ENCODE measurements around the gene SCAPER. TPM values are rescaled to one million over a fixed set of nuclear protein-coding genes. Genes with fewer than 3 reads are reported as not detected.

SCAPER gene
- total RNA-seq, 1 donor from 2014 or later, result 42.6 TPM

- no peak overlapping the region for H3K27ac ChIP-seq (replicated peaks)
- DNase-seq, result no peak
- no peaks in the 10 kb centered on the region for H3K27me3 ChIP-seq (ENCODE audit: low read depth)
- intact Hi-C loops (cut with micrococcal nuclease), result no loop called here
- H3K9me3 ChIP-seq (replicated peaks), result peaks cover 10% of the 10 kb centered on the region
- H3K4me3 ChIP-seq, result no peak overlapping the region
- no peak for TF ChIP-seq CTCF (IDR thresholded peaks at IDR 0.05; ENCODE audit: borderline replicate concordance)
- peaks cover 15% of the 10 kb centered on the region for H3K36me3 ChIP-seq
- H3K4me1 ChIP-seq, result peaks cover 15% of the 10 kb centered on the region
Measured at GRCh38 chr15:76636059-76636458, 269.1 kb downstream of the SCAPER start.

GRCh38 chr15:76626611-76627010 is 278.5 kb downstream of the SCAPER start:
- no peaks in the 10 kb centered on the region for H3K27me3 ChIP-seq (ENCODE audit: low read depth)
- no peaks in the 10 kb centered on the region for H3K4me1 ChIP-seq
- intact Hi-C loops (cut with micrococcal nuclease), result no loop called here
- no peak for TF ChIP-seq CTCF (IDR thresholded peaks at IDR 0.05; ENCODE audit: borderline replicate concordance)
- H3K9me3 ChIP-seq (replicated peaks), result no peaks in the 10 kb centered on the region
- no peak overlapping the region for H3K4me3 ChIP-seq
- DNase-seq, result no peak
- H3K36me3 ChIP-seq, result no peaks in the 10 kb centered on the region
- no peak overlapping the region for H3K27ac ChIP-seq (replicated peaks)

GRCh38 chr15:76625267-76625666 is 279.9 kb downstream of the SCAPER start:
- DNase-seq, result no peak
- no peak overlapping the region for H3K4me3 ChIP-seq
- H3K4me1 ChIP-seq, result no peaks in the 10 kb centered on the region
- no peaks in the 10 kb centered on the region for H3K36me3 ChIP-seq
- intact Hi-C loops (cut with micrococcal nuclease), result no loop called here
- no peaks in the 10 kb centered on the region for H3K27me3 ChIP-seq (ENCODE audit: low read depth)
- H3K9me3 ChIP-seq (replicated peaks), result no peaks in the 10 kb centered on the region
- no peak for TF ChIP-seq CTCF (IDR thresholded peaks at IDR 0.05; ENCODE audit: borderline replicate concordance)
- H3K27ac ChIP-seq (replicated peaks), result no peak overlapping the region

GRCh38 chr15:76614725-76615124 is 290.4 kb downstream of the SCAPER start:
- intact Hi-C loops (cut with micrococcal nuclease), result no loop called here
- no peak for TF ChIP-seq CTCF (IDR thresholded peaks at IDR 0.05; ENCODE audit: borderline replicate concordance)
- DNase-seq, result no peak
- Histone ChIP-seq H3K4me1 (no peaks in the 10 kb centered on the region), H3K9me3 (replicated peaks) (peaks cover 36% of the 10 kb centered on the region), H3K27ac (replicated peaks) (no peak overlapping the region), H3K4me3 (no peak overlapping the region), H3K27me3 (ENCODE audit: low read depth) (no peaks in the 10 kb centered on the region), H3K36me3 (peaks cover 24% of the 10 kb centered on the region)

GRCh38 chr15:76588811-76589747 is 316.1 kb downstream of the SCAPER start:
- H3K27me3 ChIP-seq (ENCODE audit: low read depth), result no peaks in the 10 kb centered on the region

More at GRCh38 chr15:76588811-76589747, 316.1 kb downstream of the SCAPER start:
- Histone ChIP-seq H3K4me3 (no peak overlapping the region), H3K36me3 (peaks cover 4% of the 10 kb centered on the region), H3K4me1 (peaks cover 16% of the 10 kb centered on the region), H3K27ac (replicated peaks) (no peak overlapping the region), H3K9me3 (replicated peaks) (peaks cover under 1% of the 10 kb centered on the region)
- TF ChIP-seq CTCF (IDR thresholded peaks at IDR 0.05; ENCODE audit: borderline replicate concordance), result no peak
- intact Hi-C loops (cut with micrococcal nuclease), result no loop called here
- no peak for DNase-seq

Measured in left ventricle myocardium inferior (tissue), 1 donor.